NCI-H1436 (cell line): ENCODE measurements around the gene ALCAM.

ENCODE experiments used
- DNase-seq: peaks from one replicate; lab custom pipeline; 2025; lab: John Stamatoyannopoulos, UW

The ALCAM gene

DNA sequence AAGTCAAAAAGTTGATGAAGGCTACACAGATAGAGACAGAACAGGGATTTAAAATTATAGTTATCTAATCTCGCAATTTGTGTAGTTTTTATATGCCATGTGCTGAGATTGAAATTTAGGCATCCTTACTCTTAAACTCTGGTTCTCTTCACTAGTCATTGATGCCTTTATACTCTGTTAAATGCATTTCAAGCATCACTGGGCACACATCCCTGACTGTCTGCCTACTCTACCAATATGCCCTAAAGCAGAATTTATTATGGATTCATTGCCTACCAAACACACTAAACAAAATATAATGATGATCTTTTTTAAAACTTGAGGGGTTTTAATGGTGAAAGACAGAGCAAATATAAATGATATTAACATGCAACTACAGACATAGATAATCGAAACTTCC lies 10.3 kb upstream of the ALCAM start:
- no peak for DNase-seq

DNA sequence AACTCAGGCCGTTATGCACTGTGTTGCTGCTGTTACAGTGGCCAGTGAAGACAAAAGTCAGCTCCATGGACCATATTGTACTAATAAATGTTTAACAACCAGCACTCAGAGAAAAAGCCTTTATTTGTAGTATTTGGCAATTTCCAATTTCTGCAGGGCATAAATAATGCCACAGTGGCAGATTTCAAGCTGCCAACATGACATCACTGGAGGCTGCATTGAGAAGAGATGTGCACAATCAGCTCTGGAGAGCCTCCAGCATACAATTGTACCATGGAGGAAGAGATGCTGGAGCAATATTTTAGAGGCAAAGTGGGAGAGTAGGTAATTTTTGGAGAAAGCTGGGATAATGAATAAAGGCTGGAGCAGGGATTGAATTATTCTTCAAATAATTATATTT lies 9.7 kb upstream of the ALCAM start:
- DNase-seq: no peak

DNA sequence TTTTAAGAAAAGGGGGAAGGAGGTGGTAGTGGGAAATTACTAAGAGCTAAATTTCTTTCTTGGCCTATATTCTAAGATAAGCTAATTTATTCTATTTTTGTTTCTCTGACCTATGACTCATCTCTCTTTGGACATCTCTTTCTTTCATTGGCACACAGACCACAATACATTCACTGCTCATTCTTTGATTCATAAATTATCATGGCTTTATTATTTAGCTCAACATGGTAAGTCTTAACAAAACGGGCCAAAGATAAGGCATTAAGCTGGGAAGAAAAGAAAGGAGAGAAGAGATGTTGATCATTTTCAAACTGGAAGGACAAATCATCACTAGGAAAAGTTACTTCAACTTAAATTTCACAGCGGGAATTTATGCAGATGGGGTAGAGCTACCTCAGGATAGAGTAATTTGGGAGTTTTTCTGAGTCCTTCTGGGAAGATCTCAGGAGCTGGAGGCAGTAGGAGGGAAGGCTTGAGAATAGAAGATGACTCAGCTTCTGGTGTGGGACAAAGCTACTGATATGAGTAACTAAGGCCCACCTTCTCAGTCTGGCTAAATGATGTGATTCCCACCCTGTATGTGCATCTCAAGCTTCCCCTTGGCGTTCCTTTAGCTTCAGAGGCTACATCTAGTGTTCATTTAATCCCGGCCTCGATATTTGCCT lies 7.5 kb upstream of the ALCAM start:
- no peak for DNase-seq

GRCh38 chr3:105360003-105360402 lies 6.7 kb upstream of the ALCAM start:
- no peak for DNase-seq

GRCh38 chr3:105362021-105362665 lies 4.6 kb upstream of the ALCAM start:
- DNase-seq: no peak

GRCh38 chr3:105364128-105364527 lies 2.6 kb upstream of the ALCAM start:
- no peak for DNase-seq

DNA sequence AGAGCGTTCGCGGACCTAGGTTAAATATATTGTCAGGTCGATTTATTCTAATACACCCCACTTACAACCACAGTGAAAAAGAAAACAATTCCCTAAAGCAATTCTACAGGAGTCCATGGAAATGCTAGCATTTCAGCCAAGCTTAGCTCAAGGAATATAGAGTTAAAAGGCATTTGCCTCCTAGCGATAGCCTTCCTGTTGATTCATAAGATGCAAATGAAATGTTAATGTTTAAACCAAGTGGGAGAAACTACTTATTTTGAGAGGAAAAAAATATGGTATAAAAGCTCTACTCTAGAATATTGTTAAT lies 1.7 kb upstream of the ALCAM start:
- DNase-seq: no peak

- peak; percentile 37 for DNase-seq
Measured at GRCh38 chr3:105365391-105366325, 1.1 kb upstream of the ALCAM start.

DNA sequence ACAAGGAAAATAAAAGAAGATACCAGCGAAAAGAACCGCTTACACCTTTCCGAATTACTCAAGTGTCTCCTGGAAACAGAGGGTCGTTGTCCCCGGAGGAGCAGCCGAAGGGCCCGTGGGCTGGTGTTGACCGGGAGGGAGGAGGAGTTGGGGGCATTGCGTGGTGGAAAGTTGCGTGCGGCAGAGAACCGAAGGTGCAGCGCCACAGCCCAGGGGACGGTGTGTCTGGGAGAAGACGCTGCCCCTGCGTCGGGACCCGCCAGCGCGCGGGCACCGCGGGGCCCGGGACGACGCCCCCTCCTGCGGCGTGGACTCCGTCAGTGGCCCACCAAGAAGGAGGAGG lies 325 bp downstream of the ALCAM start:
- DNase-seq: peak; percentile 49

- no peak for DNase-seq
Measured at GRCh38 chr3:105367406-105368213, 901 bp downstream of the ALCAM start.

DNA sequence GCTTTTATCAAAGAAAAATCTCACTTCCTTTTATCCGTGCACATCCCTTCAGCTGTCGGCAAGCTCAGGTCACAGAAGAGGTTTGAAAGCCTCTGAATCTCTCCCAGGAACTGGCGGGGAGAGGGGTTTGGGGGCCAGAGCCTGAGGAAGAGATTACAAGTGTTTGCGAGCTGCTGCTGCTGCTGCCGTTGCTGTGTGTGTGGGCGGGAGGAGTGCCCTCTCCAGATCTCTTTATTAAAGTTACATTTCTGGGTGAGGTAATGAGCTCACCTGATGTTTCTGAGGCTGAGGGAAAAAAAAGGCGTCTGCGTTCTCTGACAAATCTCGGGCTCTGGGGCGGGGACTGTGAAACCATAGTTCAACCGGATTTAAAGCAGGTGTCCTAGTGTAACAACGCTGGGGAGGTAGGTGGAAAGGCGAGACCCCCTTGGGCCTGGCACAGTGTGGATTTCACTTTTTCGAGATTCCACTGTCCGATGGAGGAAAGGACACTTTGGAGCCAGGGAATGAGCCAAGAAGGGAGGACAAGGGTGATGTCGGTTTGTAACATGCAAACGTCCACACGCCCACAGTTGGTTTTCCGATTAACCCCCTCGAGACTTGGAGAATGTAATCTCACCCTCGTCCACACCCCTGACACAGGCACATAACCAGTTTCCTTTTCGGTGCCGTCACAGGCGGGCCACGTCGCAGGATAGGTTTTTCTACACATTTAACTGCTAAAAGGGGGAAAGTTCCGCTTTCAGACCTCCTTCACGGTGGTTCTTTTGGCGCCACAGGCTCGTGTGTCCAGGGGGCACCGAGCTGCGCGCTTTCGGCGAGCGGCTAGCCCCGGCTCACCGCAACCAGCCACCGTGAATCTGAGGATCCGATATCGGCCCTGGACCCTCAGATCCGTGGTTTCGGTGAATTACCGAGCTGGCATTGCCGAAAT lies 2.1 kb downstream of the ALCAM start:
- DNase-seq: peak; percentile 59

- peak; percentile 70 for DNase-seq
Measured at GRCh38 chr3:105369500-105370371, 3.0 kb downstream of the ALCAM start.

DNA sequence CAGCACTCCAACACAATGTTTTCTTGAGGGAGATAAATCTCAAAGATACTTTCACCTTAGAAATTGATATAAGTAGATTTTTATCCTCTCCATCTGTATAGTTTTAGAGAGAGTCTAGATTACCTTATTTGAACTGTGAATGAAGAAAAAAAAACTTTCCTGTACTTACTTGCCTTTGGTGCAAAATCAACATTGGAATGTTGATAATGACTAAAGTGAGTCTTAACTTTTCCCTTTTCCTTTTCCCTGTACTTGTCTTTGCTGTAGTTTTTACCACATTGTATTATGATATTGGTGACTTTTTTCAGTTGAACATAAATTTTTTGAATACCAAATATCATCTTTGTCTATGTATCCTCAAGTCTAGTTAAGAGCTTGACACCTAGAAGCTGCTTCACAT lies 6.7 kb downstream of the ALCAM start:
- DNase-seq: no peak

DNA sequence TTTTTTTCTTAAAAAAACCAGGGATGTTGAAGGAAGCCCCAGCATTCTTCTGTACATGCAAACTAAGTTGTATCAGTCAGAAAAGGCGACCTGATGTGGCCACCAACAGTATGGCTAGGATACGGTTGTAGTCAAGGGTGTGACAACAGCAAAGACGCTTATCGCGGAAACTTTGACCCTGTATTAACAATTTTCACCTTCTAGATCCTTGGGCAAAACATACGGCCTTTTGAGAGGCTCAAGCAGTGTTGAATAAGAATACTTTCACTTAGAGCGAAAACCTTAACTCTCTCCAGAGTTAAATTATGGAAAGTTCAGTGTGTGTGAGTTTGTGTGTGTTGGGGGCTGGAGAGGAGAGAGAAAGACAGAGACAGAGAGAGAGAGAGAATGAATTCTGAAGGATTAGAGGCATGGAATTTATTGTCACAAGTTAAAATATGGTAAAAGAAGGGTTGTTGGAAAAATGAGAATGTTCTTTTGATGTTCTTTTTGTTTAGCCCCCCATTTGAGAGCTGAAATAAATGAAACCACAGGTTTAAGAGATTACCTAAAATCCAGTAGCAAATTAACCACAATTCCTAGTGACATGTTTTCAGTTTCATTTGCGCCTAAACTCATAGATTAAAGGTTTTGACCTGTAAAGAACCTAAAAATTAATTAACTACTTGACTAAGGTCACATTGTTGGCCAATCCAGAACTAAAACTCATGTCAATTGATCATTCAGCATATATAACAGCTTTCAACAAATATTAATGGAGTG lies 9.2 kb downstream of the ALCAM start:
- no peak for DNase-seq

GRCh38 chr3:105377716-105378115 lies 11.0 kb downstream of the ALCAM start:
- DNase-seq: no peak

GRCh38 chr3:105385179-105385578 lies 18.5 kb downstream of the ALCAM start:
- no peak for DNase-seq

- peak; percentile 63 for DNase-seq
Measured at GRCh38 chr3:105385819-105386508, 19.3 kb downstream of the ALCAM start.

- no peak for DNase-seq
Measured at GRCh38 chr3:105387122-105387751, 20.5 kb downstream of the ALCAM start.
